ENCODE data around the gene TBX18.

DNA sequence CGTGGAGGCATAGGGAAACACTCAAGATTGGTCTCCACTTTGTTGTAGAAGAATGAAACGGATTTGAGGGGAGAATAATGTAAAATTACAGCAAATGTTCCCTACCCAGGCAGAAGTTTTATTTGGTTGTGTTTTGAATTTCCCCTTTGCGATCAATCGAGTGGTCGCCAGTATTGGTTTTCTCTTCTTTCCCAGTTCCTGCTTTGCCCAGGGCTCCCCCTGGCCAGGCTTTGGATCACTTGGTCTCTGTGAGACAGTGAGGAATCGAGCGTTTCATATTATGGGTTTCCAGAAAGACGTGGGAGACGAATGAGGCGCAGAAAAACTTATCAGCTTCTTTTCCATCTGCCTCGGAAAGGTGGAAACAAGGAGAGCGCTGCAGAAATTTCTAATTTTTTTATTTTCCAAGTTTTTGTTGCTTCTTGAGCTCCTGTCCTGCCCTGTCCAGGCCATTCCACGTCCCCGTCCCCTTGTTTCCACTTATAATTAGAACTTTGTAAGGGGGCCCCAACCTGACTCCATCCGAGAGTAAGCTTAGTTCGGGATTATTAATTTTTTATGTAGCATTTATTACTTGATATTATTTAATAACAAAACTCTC lies 7.5 kb upstream of the TBX18 start:
- TF ChIP-seq CTCF (IDR thresholded peaks at IDR 0.05; ENCODE audit: low read depth, low read length, missing input control) (no peak), FOXA1 (IDR thresholded peaks at IDR 0.05) (no peak), TAF1 (conservative IDR thresholded peaks at IDR 0.05) (no peak), JUND (IDR thresholded peaks at IDR 0.05) (no peak), RAD21 (IDR thresholded peaks at IDR 0.05) (no peak), EGR1 (IDR thresholded peaks at IDR 0.05; ENCODE audit: low read depth in 2 of 2) (no peak), GABPA (IDR thresholded peaks at IDR 0.05 in 1 of 2, conservative IDR thresholded peaks at IDR 0.05 in 1 of 2) (no peak), NR2F2 (IDR thresholded peaks at IDR 0.05) (no peak), HNF4G (IDR thresholded peaks at IDR 0.05) (no peak), YY1 (IDR thresholded peaks at IDR 0.05) (no peak), SP1 (IDR thresholded peaks at IDR 0.05) (no peak)
- TF ChIP-seq, protein P1, sequence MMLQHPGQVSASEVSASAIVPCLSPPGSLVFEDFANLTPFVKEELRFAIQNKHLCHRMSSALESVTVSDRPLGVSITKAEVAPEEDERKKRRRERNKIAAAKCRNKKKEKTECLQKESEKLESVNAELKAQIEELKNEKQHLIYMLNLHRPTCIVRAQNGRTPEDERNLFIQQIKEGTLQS (IDR thresholded peaks at IDR 0.05), result no peak
- TF ChIP-seq, protein P2, sequence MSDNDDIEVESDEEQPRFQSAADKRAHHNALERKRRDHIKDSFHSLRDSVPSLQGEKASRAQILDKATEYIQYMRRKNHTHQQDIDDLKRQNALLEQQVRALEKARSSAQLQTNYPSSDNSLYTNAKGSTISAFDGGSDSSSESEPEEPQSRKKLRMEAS (IDR thresholded peaks at IDR 0.05), result no peak
- TF ChIP-seq, protein P3, sequence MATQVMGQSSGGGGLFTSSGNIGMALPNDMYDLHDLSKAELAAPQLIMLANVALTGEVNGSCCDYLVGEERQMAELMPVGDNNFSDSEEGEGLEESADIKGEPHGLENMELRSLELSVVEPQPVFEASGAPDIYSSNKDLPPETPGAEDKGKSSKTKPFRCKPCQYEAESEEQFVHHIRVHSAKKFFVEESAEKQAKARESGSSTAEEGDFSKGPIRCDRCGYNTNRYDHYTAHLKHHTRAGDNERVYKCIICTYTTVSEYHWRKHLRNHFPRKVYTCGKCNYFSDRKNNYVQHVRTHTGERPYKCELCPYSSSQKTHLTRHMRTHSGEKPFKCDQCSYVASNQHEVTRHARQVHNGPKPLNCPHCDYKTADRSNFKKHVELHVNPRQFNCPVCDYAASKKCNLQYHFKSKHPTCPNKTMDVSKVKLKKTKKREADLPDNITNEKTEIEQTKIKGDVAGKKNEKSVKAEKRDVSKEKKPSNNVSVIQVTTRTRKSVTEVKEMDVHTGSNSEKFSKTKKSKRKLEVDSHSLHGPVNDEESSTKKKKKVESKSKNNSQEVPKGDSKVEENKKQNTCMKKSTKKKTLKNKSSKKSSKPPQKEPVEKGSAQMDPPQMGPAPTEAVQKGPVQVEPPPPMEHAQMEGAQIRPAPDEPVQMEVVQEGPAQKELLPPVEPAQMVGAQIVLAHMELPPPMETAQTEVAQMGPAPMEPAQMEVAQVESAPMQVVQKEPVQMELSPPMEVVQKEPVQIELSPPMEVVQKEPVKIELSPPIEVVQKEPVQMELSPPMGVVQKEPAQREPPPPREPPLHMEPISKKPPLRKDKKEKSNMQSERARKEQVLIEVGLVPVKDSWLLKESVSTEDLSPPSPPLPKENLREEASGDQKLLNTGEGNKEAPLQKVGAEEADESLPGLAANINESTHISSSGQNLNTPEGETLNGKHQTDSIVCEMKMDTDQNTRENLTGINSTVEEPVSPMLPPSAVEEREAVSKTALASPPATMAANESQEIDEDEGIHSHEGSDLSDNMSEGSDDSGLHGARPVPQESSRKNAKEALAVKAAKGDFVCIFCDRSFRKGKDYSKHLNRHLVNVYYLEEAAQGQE (IDR thresholded peaks at IDR 0.05), result no peak
